Lower leg skin (tissue), 3 donors: Measurements from ENCODE around the gene USF2.

Source experiments
- CTCF ChIP-seq, 3 donors: fragments of 450-650 bp; IDR thresholded peaks; one replicate each; pipeline ENCODE4 v1.5.1; 2016; ENCODE audit warnings: antibody characterized with exemption in 3 of 3, mild to moderate bottlenecking in 3 of 3, moderate library complexity in 2 of 3
- POLR2A ChIP-seq, 2 donors: fragments of 450-650 bp; IDR thresholded peaks; one replicate each; pipeline ENCODE4 v1.6.1; 2016 to 2017; ENCODE audit warnings: antibody characterized with exemption in 2 of 2, mild to moderate bottlenecking in 1 of 2, moderate library complexity in 1 of 2

GRCh38 chr19:35285095-35285449 is 16.3 kb downstream of the USF2 start:
- TF ChIP-seq POLR2A (IDR thresholded peaks at IDR 0.05): no peak
- no peak for TF ChIP-seq CTCF (IDR thresholded peaks at IDR 0.05)
